ENCODE results near the gene DMD.
"Not testable (repeated sequence)": the region's sequence is repeated elsewhere in the genome, so short reads cannot be mapped to it uniquely, and the experiment has no call there.

DMD gene

DNA sequence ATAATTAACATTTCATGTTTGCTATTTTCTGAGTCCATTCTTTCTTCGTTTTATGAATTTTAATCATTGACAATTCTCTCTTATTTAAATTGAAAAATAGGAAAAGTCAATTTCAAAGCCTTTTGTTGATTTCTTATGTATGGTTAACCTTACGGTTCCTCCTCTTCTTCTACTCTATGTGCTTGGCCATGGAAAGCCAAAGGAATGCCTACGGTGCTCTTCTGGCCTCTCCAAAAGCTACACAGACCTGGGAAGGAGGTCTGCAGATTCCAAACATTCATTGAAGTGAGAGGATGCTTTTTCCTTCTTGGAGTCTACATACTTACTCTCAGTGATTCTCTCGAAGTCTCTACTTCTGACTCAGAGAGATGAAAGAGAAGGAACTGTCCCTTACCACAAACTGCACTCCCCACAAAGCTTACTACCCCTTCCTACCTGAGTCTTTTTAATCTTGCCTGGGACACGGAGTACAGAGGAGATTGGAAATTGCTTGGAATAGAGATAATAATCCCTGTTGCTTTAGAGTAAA, 1276.4 kb downstream of the DMD start:
- DNase-seq, result no peak
- Histone ChIP-seq H4K20me1 (ENCODE audit: insufficient read depth, low read length) (no peaks in the 10 kb centered on the region), H3K4me3 (ENCODE audit: low read depth in 1 of 2, low read length in 2 of 2) (no peak overlapping the region), H3K9me3 (ENCODE audit: insufficient read depth, low read length, severe bottlenecking) (no peaks in the 10 kb centered on the region), H3K36me3 (ENCODE audit: insufficient read depth, low read length) (no peaks in the 10 kb centered on the region), H3K4me1 (ENCODE audit: insufficient read depth, low read length) (no peaks in the 10 kb centered on the region), H3K79me2 (ENCODE audit: insufficient read depth, low read length) (no peaks in the 10 kb centered on the region), H2AFZ (ENCODE audit: low read depth, low read length) (no peak overlapping the region), H3K27me3 (ENCODE audit: insufficient read depth, low read length, poor library complexity) (no peaks in the 10 kb centered on the region), H3K9ac (ENCODE audit: low read depth, low read length) (no peak overlapping the region), H3K27ac (ENCODE audit: low read length) (no peak overlapping the region), H3K4me2 (ENCODE audit: insufficient read depth, low read length) (no peak overlapping the region)
- no peak for TF ChIP-seq EZH2 (IDR thresholded peaks at IDR 0.05; ENCODE audit: borderline replicate concordance, low read depth, low read length, severe bottlenecking)
- TF ChIP-seq, protein P1, sequence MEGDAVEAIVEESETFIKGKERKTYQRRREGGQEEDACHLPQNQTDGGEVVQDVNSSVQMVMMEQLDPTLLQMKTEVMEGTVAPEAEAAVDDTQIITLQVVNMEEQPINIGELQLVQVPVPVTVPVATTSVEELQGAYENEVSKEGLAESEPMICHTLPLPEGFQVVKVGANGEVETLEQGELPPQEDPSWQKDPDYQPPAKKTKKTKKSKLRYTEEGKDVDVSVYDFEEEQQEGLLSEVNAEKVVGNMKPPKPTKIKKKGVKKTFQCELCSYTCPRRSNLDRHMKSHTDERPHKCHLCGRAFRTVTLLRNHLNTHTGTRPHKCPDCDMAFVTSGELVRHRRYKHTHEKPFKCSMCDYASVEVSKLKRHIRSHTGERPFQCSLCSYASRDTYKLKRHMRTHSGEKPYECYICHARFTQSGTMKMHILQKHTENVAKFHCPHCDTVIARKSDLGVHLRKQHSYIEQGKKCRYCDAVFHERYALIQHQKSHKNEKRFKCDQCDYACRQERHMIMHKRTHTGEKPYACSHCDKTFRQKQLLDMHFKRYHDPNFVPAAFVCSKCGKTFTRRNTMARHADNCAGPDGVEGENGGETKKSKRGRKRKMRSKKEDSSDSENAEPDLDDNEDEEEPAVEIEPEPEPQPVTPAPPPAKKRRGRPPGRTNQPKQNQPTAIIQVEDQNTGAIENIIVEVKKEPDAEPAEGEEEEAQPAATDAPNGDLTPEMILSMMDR (IDR thresholded peaks at IDR 0.05; ENCODE audit: borderline replicate concordance, extremely low read depth, low read length, poor library complexity, severe bottlenecking), result no peak
- no peak for ATAC-seq (ENCODE audit: insufficient read depth, low read depth)

DNA sequence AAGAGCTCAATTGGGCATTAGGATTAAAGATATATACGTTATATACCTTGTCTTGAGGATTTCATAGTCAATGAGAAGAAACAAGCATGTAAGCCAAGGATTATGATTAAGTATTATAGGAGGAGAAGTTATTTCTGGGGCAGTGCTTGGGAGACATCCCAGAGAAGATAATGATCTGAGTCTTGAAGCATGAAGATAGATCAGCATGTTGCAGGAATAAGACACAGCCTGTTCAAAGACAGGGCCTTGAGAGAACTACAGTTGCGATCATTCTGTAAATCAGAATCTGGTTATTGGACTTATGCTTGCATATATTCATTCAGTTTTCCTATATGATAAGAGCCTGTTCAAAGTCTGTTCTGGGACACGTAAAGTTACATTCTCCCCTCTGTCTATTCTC, 1277.3 kb downstream of the DMD start:
- no peak overlapping the region for H3K27ac ChIP-seq (ENCODE audit: low read length)
- no peaks in the 10 kb centered on the region for H3K4me1 ChIP-seq (ENCODE audit: insufficient read depth, low read length)
- no peaks in the 10 kb centered on the region for H3K9me3 ChIP-seq (ENCODE audit: insufficient read depth, low read length, severe bottlenecking)
- H2AFZ ChIP-seq (ENCODE audit: low read depth, low read length), result no peak overlapping the region
- no peak for TF ChIP-seq EZH2 (IDR thresholded peaks at IDR 0.05; ENCODE audit: borderline replicate concordance, low read depth, low read length, severe bottlenecking)
- TF ChIP-seq, protein P1 (IDR thresholded peaks at IDR 0.05; ENCODE audit: borderline replicate concordance, extremely low read depth, low read length, poor library complexity, severe bottlenecking), result no peak
- no peaks in the 10 kb centered on the region for H3K36me3 ChIP-seq (ENCODE audit: insufficient read depth, low read length)
- ATAC-seq (ENCODE audit: insufficient read depth, low read depth) (no peak), DNase-seq (no peak)
- no peak overlapping the region for H3K4me3 ChIP-seq (ENCODE audit: low read depth in 1 of 2, low read length in 2 of 2)
- no peaks in the 10 kb centered on the region for H3K27me3 ChIP-seq (ENCODE audit: insufficient read depth, low read length, poor library complexity)
- H4K20me1 ChIP-seq (ENCODE audit: insufficient read depth, low read length), result no peaks in the 10 kb centered on the region
- no peaks in the 10 kb centered on the region for H3K79me2 ChIP-seq (ENCODE audit: insufficient read depth, low read length)
- no peak overlapping the region for H3K4me2 ChIP-seq (ENCODE audit: insufficient read depth, low read length)
- no peak overlapping the region for H3K9ac ChIP-seq (ENCODE audit: low read depth, low read length)

DNA sequence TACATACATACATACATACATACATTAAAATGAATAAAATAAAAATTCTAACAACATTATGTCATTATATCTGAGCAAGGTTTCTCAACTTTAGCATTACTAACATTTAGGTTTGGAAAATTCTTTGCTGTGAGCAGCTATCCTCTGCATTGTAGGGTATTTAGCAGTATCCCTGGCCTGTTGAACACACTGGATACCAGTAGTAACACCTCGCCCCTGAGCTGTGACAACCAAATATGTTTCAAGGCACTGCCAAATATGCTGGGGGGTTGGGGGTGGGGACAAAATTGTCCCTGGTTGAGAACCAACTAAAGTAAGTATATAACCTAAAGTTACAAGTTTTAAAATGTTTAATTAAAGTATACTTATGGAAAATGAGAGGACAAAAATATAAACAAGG, 1278.6 kb downstream of the DMD start:
- H3K36me3 ChIP-seq (ENCODE audit: insufficient read depth, low read length), result no peaks in the 10 kb centered on the region
- H3K27me3 ChIP-seq (ENCODE audit: insufficient read depth, low read length, poor library complexity), result no peaks in the 10 kb centered on the region
- H3K4me3 ChIP-seq (ENCODE audit: low read depth in 1 of 2, low read length in 2 of 2), result no peak overlapping the region
- DNase-seq, result no peak
- no peak for TF ChIP-seq EZH2 (IDR thresholded peaks at IDR 0.05; ENCODE audit: borderline replicate concordance, low read depth, low read length, severe bottlenecking)
- TF ChIP-seq, protein P1 (IDR thresholded peaks at IDR 0.05; ENCODE audit: borderline replicate concordance, extremely low read depth, low read length, poor library complexity, severe bottlenecking), result no peak
- no peak for ATAC-seq (ENCODE audit: insufficient read depth, low read depth)
- no peak overlapping the region for H3K4me2 ChIP-seq (ENCODE audit: insufficient read depth, low read length)
- H2AFZ ChIP-seq (ENCODE audit: low read depth, low read length), result no peak overlapping the region
- no peak overlapping the region for H3K27ac ChIP-seq (ENCODE audit: low read length)
- H3K9ac ChIP-seq (ENCODE audit: low read depth, low read length), result no peak overlapping the region
- no peaks in the 10 kb centered on the region for H4K20me1 ChIP-seq (ENCODE audit: insufficient read depth, low read length)
- no peaks in the 10 kb centered on the region for H3K9me3 ChIP-seq (ENCODE audit: insufficient read depth, low read length, severe bottlenecking)
- no peaks in the 10 kb centered on the region for H3K79me2 ChIP-seq (ENCODE audit: insufficient read depth, low read length)
- no peaks in the 10 kb centered on the region for H3K4me1 ChIP-seq (ENCODE audit: insufficient read depth, low read length)

DNA sequence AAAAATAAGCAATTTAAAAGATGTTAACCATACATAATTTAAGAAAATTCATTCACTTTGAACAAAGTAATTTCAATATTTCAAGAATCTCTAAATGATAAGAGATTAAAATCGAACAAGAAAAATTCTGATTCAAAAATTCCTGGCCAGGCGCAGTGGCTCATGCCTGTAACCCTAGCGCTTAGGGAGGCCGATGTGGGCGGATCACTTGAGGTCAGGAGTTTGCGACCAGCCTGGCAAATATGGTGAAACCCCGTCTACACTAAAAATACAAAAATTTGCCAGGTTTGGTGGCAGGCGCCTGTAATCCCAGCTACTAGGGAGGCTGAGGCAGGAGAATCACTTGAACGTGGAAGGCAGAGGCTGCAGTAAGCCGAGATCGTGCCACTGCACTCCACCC, 1279.0 kb downstream of the DMD start:
- not testable (repeated sequence) for ATAC-seq (ENCODE audit: insufficient read depth, low read depth); H2AFZ ChIP-seq (ENCODE audit: low read depth, low read length); H3K9me3 ChIP-seq (ENCODE audit: insufficient read depth, low read length, severe bottlenecking); H3K27ac ChIP-seq (ENCODE audit: low read length); H3K79me2 ChIP-seq (ENCODE audit: insufficient read depth, low read length); H3K27me3 ChIP-seq (ENCODE audit: insufficient read depth, low read length, poor library complexity); H3K36me3 ChIP-seq (ENCODE audit: insufficient read depth, low read length); H3K4me3 ChIP-seq (ENCODE audit: low read depth in 1 of 2, low read length in 2 of 2); H3K4me2 ChIP-seq (ENCODE audit: insufficient read depth, low read length); H3K4me1 ChIP-seq (ENCODE audit: insufficient read depth, low read length); H3K9ac ChIP-seq (ENCODE audit: low read depth, low read length); H4K20me1 ChIP-seq (ENCODE audit: insufficient read depth, low read length); DNase-seq

All from DND-41 (cell line).